Measurements from ENCODE around the gene PRSS22.
A peak's percentile ranks its signal among the peaks of the same experiment; 100 is the strongest.

Gene PRSS22

DNA sequence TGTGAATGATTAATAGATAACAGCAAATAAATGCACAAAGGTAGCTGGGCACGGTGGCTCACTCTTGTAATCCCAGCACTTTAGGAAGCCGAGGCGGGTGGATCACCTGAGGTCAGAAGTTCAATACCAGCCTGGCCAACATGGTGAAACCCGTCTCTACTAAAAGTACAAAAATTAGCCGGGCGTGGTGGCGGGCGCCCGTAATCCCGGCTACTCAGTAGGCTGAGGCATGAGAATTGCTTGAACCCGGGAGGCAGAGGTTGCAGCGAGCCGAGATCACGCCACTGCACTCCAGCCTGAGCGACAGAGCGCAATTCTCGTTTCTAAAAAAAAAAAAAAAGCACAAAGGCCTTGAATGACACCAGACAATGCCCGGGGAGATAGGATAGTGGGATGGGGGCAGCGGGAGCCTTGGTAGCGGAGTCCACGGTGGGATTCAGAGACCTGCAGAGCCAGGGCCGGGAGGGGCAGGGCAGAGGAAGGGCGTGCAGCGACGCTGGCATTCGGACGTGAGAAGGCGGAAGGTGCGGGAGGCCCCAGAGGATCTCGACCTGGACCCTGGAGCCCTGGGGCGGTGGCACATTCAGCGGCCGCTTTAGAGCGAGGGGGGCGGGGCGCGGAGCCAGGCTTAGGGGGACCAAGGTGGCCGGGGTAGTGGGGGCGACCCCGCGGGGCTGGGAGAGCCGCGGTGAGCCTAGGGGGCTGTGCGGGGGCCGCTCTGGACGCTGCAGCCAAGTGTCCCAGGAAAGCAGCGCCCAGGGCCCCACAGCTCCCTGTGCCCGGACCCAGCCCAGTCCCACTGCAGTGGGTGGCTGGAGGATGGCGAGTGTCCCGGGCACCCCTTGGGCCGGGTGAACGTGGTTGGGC, 24.0 kb upstream of the PRSS22 start:
- DNase-seq (ENCODE audit: low spot score): peak; percentile 54

DNA sequence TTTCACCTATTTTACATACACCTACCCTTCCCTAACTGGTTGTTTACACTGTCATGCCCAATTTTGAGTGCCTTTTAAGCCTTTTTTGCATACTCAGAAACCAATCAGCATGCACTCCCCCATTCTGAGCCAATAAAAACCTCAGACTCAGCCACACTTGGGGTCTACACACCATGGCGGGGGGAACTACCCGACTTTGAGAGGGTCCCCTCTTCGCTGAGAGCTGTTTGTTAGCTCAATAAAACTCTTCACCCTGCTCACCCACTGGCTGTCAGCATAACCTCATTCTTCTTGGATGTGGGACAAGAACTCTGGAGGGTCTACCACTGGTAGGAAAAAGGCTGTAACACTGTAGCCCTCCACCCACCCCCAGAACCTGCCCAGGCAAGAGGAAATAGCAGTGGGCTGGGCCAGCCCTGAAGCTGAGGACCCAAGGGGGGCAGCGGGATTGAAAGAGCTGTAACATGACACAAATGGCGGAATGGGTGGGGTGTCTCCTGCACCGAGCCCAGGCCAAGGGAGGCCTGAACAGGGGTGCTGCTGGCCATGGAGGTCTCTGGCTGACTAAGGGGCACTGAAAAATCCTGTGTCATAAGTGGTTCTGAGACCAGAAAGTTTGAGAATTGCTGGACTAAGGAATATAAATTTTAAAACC, 22.0 kb upstream of the PRSS22 start:
- DNase-seq (ENCODE audit: low spot score): no peak

DNA sequence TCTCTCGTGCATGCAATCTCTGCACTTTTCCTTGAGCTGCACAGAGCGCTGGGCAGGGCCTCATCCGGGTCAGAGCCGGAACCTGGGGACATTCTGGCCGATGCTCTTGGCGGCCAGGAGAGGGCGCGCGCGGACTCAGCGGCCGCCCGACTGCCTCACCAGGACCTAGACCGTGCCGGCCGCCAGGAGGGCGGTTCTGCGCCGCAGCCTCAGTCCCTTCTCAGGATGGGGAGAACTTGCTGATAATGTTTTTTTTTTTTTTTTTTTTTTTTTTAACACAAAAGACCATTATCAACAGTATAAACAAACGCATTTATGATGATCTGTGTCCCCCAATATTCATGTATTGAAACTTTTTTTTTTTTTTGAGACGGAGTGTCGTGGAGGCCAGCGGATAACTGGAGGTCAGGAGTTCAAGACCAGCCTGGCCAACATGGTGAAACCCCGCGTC, 17.0 kb upstream of the PRSS22 start:
- peak; percentile 75 for DNase-seq (ENCODE audit: low spot score)

DNA sequence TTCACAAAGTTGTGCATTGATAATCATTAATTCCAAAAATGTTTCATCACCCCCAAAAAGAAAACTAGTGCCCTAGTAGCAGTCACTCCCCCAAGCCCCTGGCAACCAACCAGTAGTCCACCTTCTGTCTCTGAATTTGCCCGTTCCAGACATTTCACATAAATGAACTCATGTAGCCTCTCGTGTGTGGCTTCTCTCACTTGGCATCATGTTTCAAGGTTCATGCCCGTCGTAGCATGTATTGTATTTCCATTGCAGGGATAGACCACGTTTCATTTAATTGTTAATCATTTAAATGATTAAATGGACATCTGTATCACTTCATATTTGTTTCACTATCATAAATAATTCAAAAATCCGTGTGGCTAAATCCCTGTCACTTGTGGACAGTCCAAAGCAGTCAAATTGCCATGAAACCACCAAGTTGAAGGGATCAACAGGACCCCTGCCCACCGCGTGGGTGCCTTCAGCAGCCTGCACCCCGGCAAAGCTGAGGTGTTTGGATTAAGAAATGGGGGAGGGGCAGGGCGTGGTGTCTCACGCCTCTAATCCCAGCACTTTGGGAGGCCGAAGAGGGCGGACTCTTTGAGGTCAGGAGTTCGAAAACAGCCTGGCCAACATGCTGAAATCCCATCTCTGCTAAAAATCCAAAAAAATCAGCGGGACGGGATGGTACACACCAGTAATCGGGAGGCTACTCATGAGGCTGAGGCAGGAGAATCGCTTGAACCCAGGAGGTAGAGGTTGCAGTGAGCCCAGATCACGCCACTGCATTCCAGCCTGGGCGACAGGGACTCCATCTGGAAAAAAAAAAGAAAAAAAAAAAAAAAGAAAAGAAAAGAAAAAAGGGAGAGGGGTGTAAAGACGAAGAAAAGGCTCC, 16.3 kb upstream of the PRSS22 start:
- no peak for DNase-seq (ENCODE audit: low spot score)

DNA sequence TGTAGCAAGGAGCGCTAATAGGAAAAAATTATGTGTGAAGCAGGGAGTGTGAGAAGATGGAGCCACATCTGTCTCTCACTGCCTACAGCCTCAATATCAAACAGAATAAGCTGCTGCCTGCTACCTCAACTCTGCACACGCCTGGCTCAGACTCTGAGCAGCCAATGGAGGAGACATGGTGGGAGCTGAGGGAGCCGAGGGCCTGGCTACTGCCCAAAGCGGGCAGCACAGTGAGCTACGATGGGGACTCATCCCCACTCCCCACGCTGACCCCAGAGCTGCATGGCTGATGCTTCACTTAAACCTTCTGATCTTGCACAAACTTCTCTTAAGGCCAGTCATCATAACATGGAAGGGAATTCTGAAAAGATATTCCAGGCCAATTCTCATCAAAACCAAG, 14.0 kb upstream of the PRSS22 start:
- no peak for DNase-seq (ENCODE audit: low spot score)

DNA sequence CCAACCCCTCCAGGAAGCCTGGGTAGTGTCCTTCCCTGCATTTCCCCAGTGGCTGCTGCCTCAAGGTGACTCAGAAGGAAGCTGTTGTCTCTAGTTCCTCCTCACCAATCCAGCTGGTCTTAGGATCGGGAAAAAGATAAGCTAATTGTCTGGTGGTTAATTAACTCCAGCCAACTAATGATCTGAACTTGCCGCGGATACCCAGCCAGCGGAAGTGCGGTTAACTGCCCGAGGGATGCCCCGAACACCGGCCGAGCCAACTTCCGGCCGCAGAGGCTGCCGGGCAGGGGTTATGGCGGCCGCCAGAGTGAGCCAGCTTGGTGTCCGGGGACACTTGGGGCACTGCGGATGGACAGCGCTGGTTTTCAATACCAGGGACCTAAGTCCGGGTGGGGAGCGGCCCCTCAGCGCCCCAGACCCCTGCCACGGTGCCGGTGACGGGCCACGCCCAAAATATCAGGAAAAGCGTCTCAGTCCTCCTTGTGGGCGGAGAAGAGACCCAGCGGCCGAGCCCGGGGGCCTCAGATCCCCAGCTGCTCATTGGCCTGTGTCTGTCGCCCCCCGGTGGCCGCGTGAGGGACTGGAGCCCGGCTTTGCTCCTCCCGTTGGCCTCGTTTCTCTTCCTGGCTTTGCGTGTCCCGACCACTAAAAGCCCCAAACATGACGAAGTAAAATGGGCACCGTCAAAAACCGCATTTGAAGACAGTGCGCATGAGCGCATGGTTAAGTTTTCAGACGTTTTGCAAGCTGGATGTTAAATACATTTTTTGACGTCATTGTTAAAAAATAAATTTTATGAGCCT, 10.2 kb upstream of the PRSS22 start:
- peak; percentile 91 for DNase-seq (ENCODE audit: low spot score)

DNA sequence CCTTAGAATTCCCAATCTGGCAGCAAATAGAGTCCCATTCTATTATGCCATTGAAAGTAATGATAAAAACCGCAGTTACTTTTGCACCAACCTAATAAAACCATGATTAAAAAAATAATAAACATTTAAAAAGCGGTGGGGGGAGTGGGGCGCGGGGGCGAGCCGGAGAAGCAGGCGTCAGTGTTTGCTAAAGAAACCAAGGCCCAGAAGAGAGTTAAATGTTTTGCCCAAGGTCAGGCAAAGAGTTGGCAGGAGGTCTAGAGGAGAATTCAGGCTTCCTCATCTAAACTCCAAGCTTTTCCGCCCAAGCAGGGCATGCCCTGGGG, 9.7 kb upstream of the PRSS22 start:
- no peak for DNase-seq (ENCODE audit: low spot score)

DNA sequence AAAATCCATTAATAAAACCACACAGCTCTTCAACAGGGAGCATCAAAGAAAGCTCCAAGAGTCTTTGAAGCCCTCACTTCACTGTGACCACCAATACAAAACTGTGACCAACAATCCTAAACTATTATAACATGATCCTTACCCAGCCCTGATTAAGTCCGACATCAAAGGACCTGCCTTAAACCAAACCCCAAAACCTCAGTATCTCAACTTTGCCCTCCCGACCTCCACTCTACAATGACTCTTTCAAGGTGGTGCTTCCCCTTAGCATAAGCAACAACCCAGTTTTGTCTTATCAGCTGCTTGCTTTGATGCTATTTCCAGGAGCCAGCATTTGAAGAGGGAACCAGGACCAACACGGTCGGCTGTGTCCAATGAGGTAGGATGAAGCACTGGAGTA, 8.5 kb upstream of the PRSS22 start:
- DNase-seq (ENCODE audit: low spot score): no peak

DNA sequence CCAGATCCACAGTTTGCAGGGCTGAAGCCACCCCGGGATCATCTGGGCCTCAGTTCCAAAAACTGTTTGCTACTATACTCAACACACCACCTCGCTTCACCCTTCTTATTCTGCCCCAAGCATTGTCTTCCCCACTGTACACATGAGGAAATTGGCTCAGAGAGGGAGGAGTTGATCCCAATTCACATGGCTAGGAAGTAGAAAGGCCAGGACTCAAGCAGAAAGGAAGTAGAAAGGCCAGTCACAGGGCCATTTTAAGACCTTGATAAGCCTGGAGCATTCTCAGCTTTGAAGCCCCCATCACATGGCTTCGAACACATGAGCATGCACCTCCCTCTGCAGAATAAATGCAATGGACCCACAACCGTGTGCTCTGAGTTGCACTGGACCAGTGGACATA, 7.7 kb upstream of the PRSS22 start:
- no peak for DNase-seq (ENCODE audit: low spot score)

DNA sequence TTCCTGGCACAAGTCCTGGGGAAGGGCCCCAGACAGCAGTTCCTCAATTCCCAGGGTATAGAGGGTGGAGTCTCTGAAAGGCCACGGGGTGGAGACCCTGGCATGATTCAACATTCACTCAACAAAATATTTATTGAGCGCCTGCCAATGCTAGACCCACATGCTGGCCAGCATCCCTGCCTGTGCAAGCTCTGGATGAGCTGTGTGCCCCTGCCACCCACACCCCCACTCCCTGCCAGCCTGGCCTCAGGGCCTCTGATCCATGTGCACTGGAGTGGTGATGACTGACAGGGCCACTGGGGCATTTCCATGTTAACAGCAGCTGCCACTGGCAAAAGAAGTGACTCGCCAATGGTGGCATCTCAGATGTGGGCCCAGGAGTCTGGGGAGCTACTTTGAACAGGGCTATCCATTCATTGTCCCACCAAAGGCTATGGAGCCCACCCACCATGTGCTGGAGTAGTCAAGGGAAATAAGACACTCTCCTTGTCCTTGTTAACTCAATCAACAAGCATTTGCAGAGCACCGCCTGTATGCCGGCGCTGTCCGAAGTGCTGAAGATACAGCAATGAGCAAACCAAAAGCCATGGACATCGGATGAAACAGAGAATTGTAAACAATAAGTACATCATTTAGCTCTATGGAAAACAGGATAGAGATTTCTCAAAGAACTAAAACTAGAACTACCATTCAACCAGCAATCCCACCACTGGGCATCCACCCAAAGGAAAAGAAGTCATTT, 3.0 kb upstream of the PRSS22 start:
- DNase-seq (ENCODE audit: low spot score): no peak

DNA sequence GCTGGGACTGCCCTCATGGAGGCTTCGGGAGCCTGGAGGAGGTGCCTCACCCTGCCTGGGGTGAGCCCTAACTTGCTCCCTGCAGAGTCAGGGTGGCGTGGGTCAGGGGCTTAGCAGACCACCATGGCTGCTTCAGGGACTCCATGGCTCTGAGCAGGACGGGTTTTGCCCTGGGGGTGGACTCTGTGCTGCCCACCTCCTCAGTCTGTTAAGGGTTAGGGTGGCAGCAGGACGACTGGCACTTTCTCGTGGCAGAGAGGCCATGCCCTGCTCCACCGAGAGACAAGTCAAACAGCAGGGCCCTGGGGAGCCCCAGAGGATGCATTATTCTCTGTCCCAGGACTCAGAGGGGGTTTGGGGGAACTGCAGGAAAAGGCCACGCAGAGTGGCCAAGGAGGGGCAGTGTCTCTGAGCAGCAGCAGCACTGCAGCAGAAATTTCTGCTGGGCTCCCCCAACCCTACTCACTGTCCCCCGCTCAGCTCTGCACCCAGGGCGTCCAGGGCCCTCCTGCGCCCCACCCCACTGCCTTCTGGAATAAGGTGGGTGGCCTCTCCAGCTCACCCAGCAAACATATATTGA, 1.8 kb upstream of the PRSS22 start:
- no peak for DNase-seq (ENCODE audit: low spot score)

DNA sequence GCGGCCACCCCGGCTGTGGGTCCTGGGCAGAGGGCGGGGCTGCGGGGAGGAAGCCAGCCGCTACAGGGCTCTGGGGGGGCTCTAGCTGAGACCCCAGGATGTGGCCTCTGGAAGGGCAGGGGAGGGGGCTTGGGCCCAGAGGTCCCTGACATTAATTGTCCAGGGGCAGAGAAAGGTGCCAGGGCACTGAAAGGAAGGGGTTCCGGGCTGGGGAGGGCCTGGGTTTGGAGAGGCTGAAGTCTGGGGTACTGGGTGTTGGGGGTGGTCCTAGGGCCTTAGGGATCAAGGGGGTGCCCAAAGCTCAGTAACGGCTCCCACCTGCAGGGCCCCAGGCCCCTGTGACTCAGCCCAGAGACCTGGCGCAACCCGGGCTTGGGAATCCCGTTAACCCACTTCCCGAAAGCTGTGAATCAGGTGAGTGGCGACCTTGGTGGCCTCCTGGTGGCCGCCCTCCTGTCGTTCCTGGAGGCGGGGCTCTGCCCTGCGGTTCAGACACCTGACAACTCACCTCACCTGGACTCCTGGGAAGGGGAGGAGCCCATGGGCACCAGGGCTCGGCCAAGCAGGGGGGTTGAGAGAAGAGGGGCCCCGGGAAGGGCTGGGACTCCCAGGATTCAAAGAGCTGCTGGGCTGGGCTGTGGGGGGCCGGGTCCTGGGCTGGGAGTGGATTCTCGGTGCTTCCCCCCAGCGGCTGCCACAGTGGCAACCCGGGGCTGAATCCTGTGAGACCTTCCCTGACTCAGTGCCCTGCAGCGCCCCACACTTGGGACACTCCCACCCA, 465 bp upstream of the PRSS22 start:
- no peak for DNase-seq (ENCODE audit: low spot score)

DNA sequence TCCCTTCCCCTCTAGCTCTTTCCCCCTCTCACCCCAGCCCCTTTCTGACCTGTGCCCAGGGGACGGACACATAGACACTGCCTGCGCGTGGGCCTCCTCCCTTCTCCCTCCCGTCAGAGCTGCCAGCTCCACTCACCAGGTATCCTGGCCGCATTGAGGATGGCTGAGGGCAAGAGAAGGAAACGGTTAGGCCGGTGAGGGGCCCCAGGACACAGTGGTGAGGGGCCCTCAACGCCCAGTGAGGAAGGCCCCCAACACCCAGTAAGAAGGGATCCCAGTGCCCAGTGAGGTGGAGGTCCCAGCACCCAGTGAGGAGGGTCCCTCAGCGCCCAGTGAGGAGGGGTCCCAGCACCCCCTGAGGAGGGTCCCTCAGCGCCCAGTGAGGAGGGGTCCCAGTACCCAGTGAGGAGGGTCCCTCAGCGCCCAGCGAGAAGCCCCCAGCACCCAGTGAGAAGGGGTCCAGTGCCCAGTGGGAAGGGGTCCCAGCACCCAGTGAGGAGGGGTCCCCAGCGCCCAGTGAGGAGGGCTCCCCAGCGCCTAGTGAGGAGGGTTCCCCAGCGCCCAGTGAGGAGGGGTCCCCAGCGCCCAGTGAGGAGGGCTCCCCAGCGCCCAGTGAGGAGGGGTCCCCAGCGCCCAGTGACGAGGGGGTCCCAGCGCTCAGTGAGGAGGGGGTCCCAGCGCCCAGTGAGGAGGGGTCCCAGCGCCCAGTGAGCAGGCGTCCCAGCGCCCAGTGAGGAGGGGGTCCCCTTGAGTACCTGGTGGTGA, 1.1 kb downstream of the PRSS22 start:
- DNase-seq (ENCODE audit: low spot score): no peak

DNA sequence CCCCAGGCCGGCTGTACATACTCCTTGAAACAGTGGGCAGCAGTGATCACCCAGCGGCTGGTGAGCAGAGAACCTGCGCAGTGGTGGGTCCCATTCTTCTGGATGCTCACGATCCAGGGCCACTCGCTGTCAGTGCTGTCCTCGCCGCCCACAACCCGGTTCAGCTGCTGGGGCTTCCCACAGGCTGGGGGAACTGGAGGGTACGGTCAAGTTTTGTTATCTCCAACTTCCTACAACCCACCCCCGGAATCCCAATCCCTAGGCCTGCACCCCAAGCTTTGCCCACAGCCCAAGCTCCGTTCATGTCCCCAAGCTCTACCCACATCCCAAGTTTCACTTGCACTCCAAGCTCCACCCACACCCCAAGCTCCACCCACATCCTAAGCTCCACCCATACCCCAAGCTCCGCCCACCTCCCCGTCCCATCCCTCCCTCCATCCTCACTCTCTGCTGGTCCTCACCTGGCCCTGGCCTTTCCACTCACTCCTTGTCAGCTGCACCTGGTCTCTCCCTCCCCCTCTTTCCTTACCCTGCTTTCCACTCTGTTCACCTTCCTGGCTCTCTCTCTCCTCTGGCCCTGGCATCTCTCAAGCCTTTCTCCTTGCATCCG, 1.8 kb downstream of the PRSS22 start:
- no peak for DNase-seq (ENCODE audit: low spot score)

DNA sequence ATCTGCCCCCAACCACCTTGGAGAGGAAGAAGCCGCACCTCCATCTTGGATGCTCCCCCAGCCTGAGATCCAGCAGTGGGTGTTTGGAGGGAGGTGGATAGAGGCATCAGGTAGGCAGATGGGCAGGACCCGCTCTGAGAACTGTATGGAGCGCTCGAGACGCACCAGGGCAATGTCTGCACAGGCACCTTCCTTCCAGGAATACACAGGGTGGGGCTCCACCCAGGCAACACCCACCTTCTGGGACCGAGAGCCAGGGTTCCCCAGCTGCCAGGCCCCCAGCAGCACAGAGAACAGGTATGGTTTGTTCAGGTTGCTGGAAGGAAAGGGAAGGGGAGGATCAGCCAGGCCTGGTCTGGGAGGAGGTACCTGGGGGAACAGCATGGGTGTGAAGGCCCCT, 2.4 kb downstream of the PRSS22 start:
- no peak for DNase-seq (ENCODE audit: low spot score)

DNA sequence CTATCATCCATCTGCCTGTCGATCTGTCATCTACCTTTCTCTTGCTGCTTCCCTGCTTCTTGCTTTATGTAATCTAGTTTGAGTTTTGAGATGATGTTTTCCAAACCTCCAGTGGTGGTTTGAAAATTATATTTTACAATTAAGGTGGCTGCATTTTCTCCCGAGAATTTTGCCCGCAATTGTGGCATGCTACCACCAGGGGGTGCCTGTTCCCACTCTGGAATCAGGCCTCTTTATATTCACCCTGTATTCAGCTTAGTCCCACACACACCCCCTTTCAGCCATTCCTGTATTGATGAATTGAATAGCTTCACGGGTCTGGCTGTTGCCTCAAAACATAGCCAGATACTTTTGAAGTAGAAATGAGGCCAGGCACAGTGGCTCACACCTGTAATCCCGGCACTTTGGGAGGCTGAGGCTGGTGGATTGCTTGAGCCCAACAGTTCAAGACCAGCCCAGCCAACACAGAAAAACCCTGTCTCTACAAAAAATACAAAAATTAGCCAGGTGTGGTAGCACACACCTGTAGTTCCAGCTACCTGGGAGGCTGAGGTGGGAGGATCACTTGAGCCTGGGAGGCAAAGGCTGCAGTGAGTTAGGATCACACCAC, 3.2 kb downstream of the PRSS22 start:
- DNase-seq (ENCODE audit: low spot score): no peak

DNA sequence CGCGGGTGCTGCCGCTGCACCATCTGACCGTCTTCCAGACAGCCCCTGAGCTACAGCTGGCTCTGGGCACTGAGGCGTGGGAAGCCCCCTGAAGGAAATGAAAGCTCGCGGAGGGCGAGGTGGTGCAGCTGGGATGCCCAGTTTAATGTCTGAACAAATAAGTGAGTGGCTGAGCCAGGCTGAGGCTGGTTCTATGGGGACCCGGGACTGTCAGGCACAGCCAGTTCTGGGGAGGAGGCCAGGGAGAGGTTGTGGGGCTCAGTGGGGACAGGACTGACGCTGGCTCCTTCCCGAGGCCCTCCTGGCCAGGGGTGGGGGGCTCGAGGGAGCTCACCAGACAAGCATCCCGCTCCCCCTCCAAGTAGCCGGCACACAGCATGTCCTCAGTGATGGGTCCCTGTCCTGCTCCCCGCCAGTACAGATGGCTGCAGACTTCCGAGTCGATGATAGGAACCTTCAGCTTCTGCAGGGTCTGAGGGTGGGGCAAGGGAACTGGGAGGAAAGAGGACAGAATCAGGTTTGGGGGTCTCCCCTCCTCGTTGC, 4.4 kb downstream of the PRSS22 start:
- no peak for DNase-seq (ENCODE audit: low spot score)

All from SK-N-DZ (cell line).